Heart left ventricle (tissue), 16 donors: ENCODE results near the gene TRIM38. TPM values are rescaled to one million over a fixed set of nuclear protein-coding genes. Genes with fewer than 3 reads are reported as not detected.

Experiments
- ATAC-seq, 4 donors: fragments of 200-7000 bp; cut with Tn5 transposase; one replicate each; pipeline ENCODE4 v1.9.1; 2020 to 2022; ENCODE audit warnings: moderate library complexity in 4 of 4, mild to moderate bottlenecking in 3 of 4, moderate number of reproducible peaks in 1 of 4
- DNase-seq, 5 donors: peaks; one replicate each; pipeline ENCODE4 v3.0.0-alpha.2; 2020
- H3K27ac ChIP-seq, 12 donors: fragments of 200-600 bp; sonication (generic) in 4 of 12; one replicate each; pipeline versions ENCODE4 v1.5.0 to v1.8.0; 2016 to 2022; ENCODE audit warnings: mild to moderate bottlenecking in 2 of 12
- H3K27me3 ChIP-seq, 9 donors: fragments of 200-600 bp; sonication (generic) in 2 of 9; one replicate each; pipeline versions ENCODE4 v1.5.1 to v1.8.0; 2016 to 2022; ENCODE audit warnings: mild to moderate bottlenecking in 3 of 9
- H3K36me3 ChIP-seq, 9 donors: fragments of 200-600 bp; sonication (generic) in 2 of 9; one replicate each; pipeline versions ENCODE4 v1.5.0 to v1.8.0; 2018 to 2022; ENCODE audit warnings: mild to moderate bottlenecking in 2 of 9
- H3K4me1 ChIP-seq, 12 donors: fragments of 200-600 bp; sonication (generic) in 4 of 12; one replicate each; pipeline versions ENCODE4 v1.5.0 to v1.8.0; 2016 to 2022; ENCODE audit warnings: mild to moderate bottlenecking in 3 of 12
- H3K4me3 ChIP-seq, 12 donors: fragments of 200-600 bp; sonication (generic) in 4 of 12; one replicate each; pipeline versions ENCODE4 v1.5.0 to v1.8.0; 2017 to 2022; ENCODE audit warnings: mild to moderate bottlenecking in 9 of 12, moderate library complexity in 4 of 12
- H3K9me3 ChIP-seq, 12 donors: fragments of 200-600 bp; sonication (generic) in 4 of 12; one replicate each; pipeline versions ENCODE4 v1.5.0 to v1.8.0; 2016 to 2022; ENCODE audit warnings: mild to moderate bottlenecking in 1 of 12
- CTCF ChIP-seq, 12 donors: fragments of 200-600 bp; sonication (generic) in 4 of 12; IDR thresholded peaks; one replicate each; pipeline versions ENCODE4 v1.5.0 to v1.8.0; 2018 to 2022; ENCODE audit warnings: antibody characterized with exemption in 12 of 12, mild to moderate bottlenecking in 5 of 12
- POLR2A ChIP-seq, 2 donors: fragments of 450-650 bp; IDR thresholded peaks; one replicate each; pipeline ENCODE4 v1.6.1; 2017; ENCODE audit warnings: antibody characterized with exemption in 2 of 2, mild to moderate bottlenecking in 2 of 2, moderate library complexity in 2 of 2
- WGBS, 4 donors: extraction: QIAGEN DNeasy Blood & Tissue Kit in 2 of 4; methylation state at CpG; one replicate each; pipeline versions ENCODE4 v1.1.5 to v1.1.7; 2013 to 2018; 5-methylcytosine and 5-hydroxymethylcytosine counted together
- intact Hi-C, 10 donors: fragments of 100-400 bp; cut with DNase I; formaldehyde crosslinking; loops; one replicate each; pipeline versions ENCODE4 v1.11.1 to v1.14.2; 2022
- polyA plus RNA-seq, 2 donors: library from polyadenylated mRNA; stranded (reverse); fragments of 200-250 nt; gene quantifications; one replicate each; pipeline ENCODE4 v1.2.3, GENCODE V29; 2013
- total RNA-seq, 9 donors: library from RNA; depleted of rRNA in 2 of 9; stranded (reverse); fragments of >200 nt in 2 of 9; fragmentation: NEBNext Ultra II Directional in 3 of 9; extraction: Animal tissue kit (Norgen Biotek cat#: 25700) in 3 of 9; gene quantifications; one replicate each; pipeline versions ENCODE4 v1.1.0 to v1.2.4, GENCODE V29; 2016 to 2023
- donor health status: ischemic (EF 13 %, LVEDD 7.1; RV severe dilation, severe dysfunction).
- donor health status: healthy with polysubstance abuse.
- donor health status: DM: no; HTN: yes; CAD: no.
- donor health status: DM: no; HTN: no; CAD: no.
- donor health status: ischemic (EF 25% LVEDD 6.9; RV normal size, moderate dysfunction).
- donor health status: ischemic (EF 25% LVEDD 5.7; RV mildly dilated, moderate dysfunction).
- donor health status: healthy.
- donor health status: DM: yes; HTN: yes; CAD: no.
- donor health status: ischemic (EF 35%, LVEDD 5.7; RV mildly dilated, moderate dysfunction).
- donor health status: nonischemic (EF 11% LVEDD 7.7; RV severe dilation, severe dysfunction).
- donor health status: DM: yes; HTN: yes; CAD: no.
- donor health status: PGD.
- donor health status: ischemic (EF 29% LVEDD 5.4; RV normal size, mild dysfunction).
- donor health status: nonischemic (EF 23%, LVEDD 6.1; RV moderate dilation, normal function).

The TRIM38 gene
- total and polyA plus RNA-seq, 11 donors = 1.5 to 8.4 (median 2.3) TPM

- Histone ChIP-seq H3K36me3 (no peaks in the 10 kb centered on the region), H3K4me1 (peaks cover 0 to 50% (median 25%) of the 10 kb centered on the region in 12 donors)
- intact Hi-C loops = loop anchor here in 6 of 10 donors (5.0 to 10.0 kb wide), 9 partner anchors 168 to 1806 kb away; partner anchors contain the start of genes HMGN4 (in 1 of the 6) and ZNF184 (in 1 of the 6)
Measured at GRCh38 chr6:26028746-26029569, 66.4 kb downstream of the TRIM38 start.

GRCh38 chr6:26029570-26029856 is 66.9 kb downstream of the TRIM38 start:
- Histone ChIP-seq H3K4me3 (no peak overlapping the region), H3K4me1 (peaks cover 0 to 52% (median 26%) of the 10 kb centered on the region in 12 donors), H3K9me3 (no peaks in the 10 kb centered on the region), H3K27me3 (no peaks in the 10 kb centered on the region), H3K36me3 (no peaks in the 10 kb centered on the region), H3K27ac (no peak overlapping the region)
- TF ChIP-seq POLR2A (IDR thresholded peaks at IDR 0.05) (no peak), CTCF (IDR thresholded peaks at IDR 0.05) (no peak)
- DNase-seq = no peak
- ATAC-seq = no peak
- intact Hi-C loops = loop anchor here in 6 of 10 donors (5.0 to 10.0 kb wide), 9 partner anchors 168 to 1805 kb away; partner anchors contain the start of genes HMGN4 (in 1 of the 6) and ZNF184 (in 1 of the 6)

More at GRCh38 chr6:26028746-26029569, 66.4 kb downstream of the TRIM38 start:
- ATAC-seq (no peak), DNase-seq (no peak)
- Histone ChIP-seq H3K4me3 (no peak overlapping the region), H3K27me3 (no peaks in the 10 kb centered on the region), H3K27ac (no peak overlapping the region), H3K9me3 (no peaks in the 10 kb centered on the region)
- TF ChIP-seq CTCF (IDR thresholded peaks at IDR 0.05) = no peak
- no peak for TF ChIP-seq POLR2A (IDR thresholded peaks at IDR 0.05)
- 83 to 87% (median 85%) methylated on average over 10 of the region's 10 CpGs for WGBS, 4 donors

GRCh38 chr6:26029857-26030653 is 67.5 kb downstream of the TRIM38 start:
- H3K36me3 ChIP-seq = no peaks in the 10 kb centered on the region
- no peak overlapping the region for H3K27ac ChIP-seq
- H3K4me3 ChIP-seq = no peak overlapping the region
- WGBS, 4 donors = 69 to 76% (median 73%) methylated on average over 7 of the region's 7 CpGs
- no peaks in the 10 kb centered on the region for H3K27me3 ChIP-seq
- TF ChIP-seq CTCF (IDR thresholded peaks at IDR 0.05) = no peak
- TF ChIP-seq POLR2A (IDR thresholded peaks at IDR 0.05) = no peak
- DNase-seq = no peak
- H3K9me3 ChIP-seq = no peaks in the 10 kb centered on the region
- peaks cover 0 to 54% (median 26%) of the 10 kb centered on the region in 12 donors for H3K4me1 ChIP-seq
- intact Hi-C loops = loop anchor here in 7 of 10 donors (5.0 to 10.0 kb wide), 11 partner anchors 127 to 1805 kb away; partner anchors contain the start of genes HMGN4 (in 1 of the 7) and ZNF184 (in 1 of the 7)
- ATAC-seq = no peak

GRCh38 chr6:26030716-26031115 is 68.1 kb downstream of the TRIM38 start:
- ATAC-seq (no peak), DNase-seq (no peak)
- Histone ChIP-seq H3K9me3 (no peaks in the 10 kb centered on the region), H3K4me1 (peaks cover 0 to 48% (median 23%) of the 10 kb centered on the region in 12 donors), H3K4me3 (peak overlapping the region in 1 of 12 donors; percentile 65), H3K36me3 (no peaks in the 10 kb centered on the region), H3K27ac (peak overlapping the region in 1 of 12 donors; percentile 87), H3K27me3 (no peaks in the 10 kb centered on the region)
- WGBS, 4 donors = 64 to 71% (median 66%) methylated on average over 3 of the region's 3 CpGs
- intact Hi-C loops = loop anchor here in 4 of 10 donors (5.0 to 10.0 kb wide), 4 partner anchors 127 to 174 kb away; a partner anchor contains a TSS
- no peak for TF ChIP-seq POLR2A (IDR thresholded peaks at IDR 0.05)
